HEK293T (cell line): ENCODE data around the gene NSUN2.

ENCODE experiments used
- ARNT ChIP-seq: fragments of 450-650 bp; IDR thresholded peaks from 2 replicates; pipeline ENCODE4 v1.6.1; 2017; ENCODE audit warnings: mild to moderate bottlenecking
- BHLHE40 ChIP-seq: fragments of 450-650 bp; IDR thresholded peaks from 2 replicates; pipeline ENCODE4 v1.6.1; 2016; ENCODE audit warnings: mild to moderate bottlenecking, moderate library complexity, borderline replicate concordance
- CTBP1 ChIP-seq: fragments of 450-650 bp; IDR thresholded peaks from 2 replicates; pipeline ENCODE4 v1.6.1; 2016; ENCODE audit warnings: borderline replicate concordance
- FOXA1 ChIP-seq: fragments of 450-650 bp; IDR thresholded peaks from 2 replicates; pipeline ENCODE4 v1.6.1; 2016; ENCODE audit warnings: mild to moderate bottlenecking
- FOXK2 ChIP-seq: fragments of 450-650 bp; IDR thresholded peaks from 2 replicates; pipeline ENCODE4 v1.6.1; 2016; ENCODE audit warnings: mild to moderate bottlenecking
- FOXM1 ChIP-seq: fragments of 450-650 bp; IDR thresholded peaks from 2 replicates; pipeline ENCODE4 v1.6.1; 2017; ENCODE audit warnings: mild to moderate bottlenecking, borderline replicate concordance
- L3MBTL2 ChIP-seq: fragments of 450-650 bp; conservative IDR thresholded peaks from 2 replicates; pipeline ENCODE4 v1.6.1; 2016; ENCODE audit warnings: mild to moderate bottlenecking
- LEF1 ChIP-seq: fragments of 450-650 bp; IDR thresholded peaks from 2 replicates; pipeline ENCODE4 v1.6.1; 2017; ENCODE audit warnings: mild to moderate bottlenecking, borderline replicate concordance
- NFRKB ChIP-seq: fragments of 450-650 bp; IDR thresholded peaks from 2 replicates; pipeline ENCODE4 v1.6.1; 2016; ENCODE audit warnings: mild to moderate bottlenecking, moderate library complexity
- SP1 ChIP-seq: fragments of 450-650 bp; IDR thresholded peaks from 2 replicates; pipeline ENCODE4 v1.6.1; 2017
- SUZ12 ChIP-seq: fragments of 450-650 bp; IDR thresholded peaks from 2 replicates; pipeline ENCODE4 v1.6.1; 2016; ENCODE audit warnings: mild to moderate bottlenecking
- ZNF384 ChIP-seq: fragments of 450-650 bp; IDR thresholded peaks from 2 replicates; pipeline ENCODE4 v1.6.1; 2016

DNA sequence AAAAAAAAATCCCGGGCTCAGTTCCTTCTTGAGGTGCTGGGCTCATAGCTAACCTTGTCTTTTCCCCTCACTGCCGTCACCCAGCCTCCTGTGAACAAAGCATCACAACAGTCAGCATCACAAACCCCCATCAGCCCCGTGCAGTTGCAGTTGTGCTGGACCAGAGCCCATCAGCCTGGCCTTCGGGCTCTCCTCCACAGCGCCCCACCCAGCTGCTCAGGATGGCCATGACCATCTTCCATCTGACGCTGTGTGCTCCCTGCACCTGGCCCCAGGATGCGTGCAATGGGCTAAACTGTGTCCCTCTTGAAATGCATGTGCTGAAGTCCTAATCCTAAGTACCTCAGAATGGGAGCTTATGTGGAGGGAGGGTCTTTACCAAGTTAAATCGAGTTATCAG, 48.1 kb downstream of the NSUN2 start:
- TF ChIP-seq SUZ12 (no peak), CTBP1 (no peak), FOXM1 (no peak), FOXA1 (no peak), FOXK2 (no peak), ZNF384 (no peak), BHLHE40 (no peak), NFRKB (no peak), L3MBTL2 (no peak), ARNT (no peak), LEF1 (no peak), SP1 (no peak)
